CMK (cell line): ENCODE results near the gene NISCH.

ENCODE experiments used
- DNase-seq: peaks from one replicate; pipeline ENCODE4 v3.0.0-alpha.2; 2010; ENCODE audit warnings: low read depth

Gene NISCH

GRCh38 chr3:52527732-52528585 lies 72.6 kb downstream of the NISCH start:
- DNase-seq = no peak

DNA sequence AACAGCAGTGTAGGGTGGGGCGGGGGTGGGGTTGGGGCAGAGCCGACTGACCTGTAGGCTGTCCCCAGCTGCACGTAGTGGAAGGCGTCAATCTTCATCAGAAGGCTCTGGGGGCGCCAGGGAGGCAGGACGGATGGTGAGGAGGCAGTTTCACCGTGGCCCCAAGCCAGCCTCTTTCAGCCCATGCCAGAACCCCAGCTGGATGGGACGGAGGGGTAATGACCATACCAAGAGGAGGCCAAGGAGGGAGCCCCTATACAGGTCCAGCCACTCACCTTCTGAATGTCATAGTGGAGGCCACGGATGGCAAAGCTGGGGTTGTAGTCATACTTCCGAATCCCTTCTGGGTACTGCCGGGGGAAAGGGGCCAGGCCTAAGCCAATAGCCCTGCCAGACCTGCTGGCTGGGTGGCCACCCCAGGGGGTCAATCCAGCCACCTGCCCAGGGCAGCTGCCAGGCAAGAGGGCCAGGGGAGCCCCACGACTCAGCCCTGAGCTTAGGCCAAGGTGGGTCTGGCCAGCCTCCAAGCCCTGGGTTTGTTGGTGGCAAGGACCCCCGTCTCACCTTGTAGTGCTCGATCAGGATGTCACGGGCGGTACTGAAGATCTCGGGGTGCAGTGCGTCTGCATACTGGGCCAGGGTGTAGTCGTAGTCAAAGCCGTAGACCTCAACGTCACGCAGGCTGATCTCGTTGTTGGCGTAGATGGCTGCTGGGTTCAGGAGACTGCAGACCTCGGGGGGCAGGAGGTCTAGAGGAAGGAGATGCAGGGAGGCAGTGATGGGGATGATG lies 73.4 kb downstream of the NISCH start:
- DNase-seq = no peak

DNA sequence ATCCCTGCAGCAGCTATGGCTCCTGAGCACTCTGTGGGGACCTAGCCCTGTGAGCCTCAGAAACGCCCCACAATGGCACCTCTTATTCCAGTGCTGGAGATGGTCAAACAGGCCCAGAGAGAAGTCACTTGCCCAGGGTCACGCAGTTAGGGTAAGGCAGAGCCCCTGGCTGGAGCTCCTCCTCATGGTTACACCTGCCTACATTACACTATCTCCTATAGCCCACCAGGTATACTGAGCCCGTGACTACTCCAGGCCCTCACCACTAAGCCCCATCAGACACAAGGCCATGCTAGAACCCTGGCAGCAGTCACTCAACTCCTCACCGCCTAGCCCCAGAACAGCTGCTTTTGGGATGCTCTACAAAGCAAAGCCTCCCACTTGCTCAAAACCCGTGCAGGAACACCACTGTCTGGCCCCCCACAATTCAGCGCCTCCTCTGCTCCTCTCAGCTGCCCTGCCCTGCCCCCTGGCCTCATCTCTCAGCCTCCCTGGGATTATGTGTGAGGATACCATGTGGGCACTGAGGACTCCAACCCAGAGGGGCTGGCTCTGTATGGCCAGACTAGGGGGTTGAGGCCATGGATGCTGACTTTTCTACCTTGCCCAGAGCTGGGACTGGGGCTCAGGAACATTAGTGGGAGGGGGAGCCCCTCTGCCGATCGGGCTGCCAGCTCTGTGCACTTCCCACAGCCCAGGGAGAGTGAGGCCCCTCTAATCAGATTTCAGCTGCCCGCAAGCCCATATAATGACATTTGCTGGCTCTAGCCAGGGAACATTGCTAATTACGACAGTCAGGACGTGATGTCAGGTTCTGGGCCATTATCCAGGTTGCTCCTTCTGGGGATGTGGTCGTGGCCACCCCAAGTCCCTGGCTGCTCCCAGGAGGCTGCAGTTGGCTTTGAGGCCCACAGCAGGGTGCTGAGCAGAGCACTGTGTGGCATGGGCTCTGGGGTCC lies 74.3 kb downstream of the NISCH start:
- DNase-seq = no peak

- DNase-seq = no peak
Measured at GRCh38 chr3:52530918-52531826, 75.8 kb downstream of the NISCH start.

DNA sequence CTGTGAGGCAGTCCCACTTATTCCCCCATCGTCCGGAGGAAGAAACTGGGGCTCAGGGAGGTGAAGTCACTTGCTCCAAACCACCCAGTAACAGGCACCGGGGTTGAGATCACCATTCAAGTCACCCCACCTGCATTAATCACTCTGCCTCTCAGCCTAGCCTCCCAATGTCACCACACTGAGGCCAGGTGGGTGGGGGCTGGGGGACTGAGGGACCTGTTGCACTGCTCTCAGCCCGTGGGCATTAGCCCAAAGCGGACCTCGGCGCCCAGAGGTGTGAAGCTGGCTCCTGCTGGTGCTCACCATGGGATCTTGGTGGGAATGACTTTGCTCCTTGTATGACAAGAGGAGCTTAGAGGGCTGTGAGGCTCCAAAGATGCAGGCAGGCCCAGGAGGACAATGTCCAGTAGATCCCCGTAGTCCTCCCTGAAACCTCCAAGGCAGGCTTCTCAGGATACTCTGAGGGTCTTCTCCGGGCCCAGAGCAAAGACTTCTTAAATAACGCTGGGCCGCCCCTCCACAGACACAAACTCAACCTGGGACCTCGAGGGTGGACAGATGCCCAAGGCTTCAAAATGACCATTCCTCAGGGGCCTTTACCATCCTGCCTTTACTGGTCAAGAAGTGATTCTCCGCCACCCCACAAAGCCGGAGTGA lies 76.6 kb downstream of the NISCH start:
- DNase-seq = no peak

- DNase-seq = peak; percentile 65
Measured at GRCh38 chr3:52532517-52532837, 77.1 kb downstream of the NISCH start.

- DNase-seq = no peak
Measured at GRCh38 chr3:52532838-52533622, 77.6 kb downstream of the NISCH start.

DNA sequence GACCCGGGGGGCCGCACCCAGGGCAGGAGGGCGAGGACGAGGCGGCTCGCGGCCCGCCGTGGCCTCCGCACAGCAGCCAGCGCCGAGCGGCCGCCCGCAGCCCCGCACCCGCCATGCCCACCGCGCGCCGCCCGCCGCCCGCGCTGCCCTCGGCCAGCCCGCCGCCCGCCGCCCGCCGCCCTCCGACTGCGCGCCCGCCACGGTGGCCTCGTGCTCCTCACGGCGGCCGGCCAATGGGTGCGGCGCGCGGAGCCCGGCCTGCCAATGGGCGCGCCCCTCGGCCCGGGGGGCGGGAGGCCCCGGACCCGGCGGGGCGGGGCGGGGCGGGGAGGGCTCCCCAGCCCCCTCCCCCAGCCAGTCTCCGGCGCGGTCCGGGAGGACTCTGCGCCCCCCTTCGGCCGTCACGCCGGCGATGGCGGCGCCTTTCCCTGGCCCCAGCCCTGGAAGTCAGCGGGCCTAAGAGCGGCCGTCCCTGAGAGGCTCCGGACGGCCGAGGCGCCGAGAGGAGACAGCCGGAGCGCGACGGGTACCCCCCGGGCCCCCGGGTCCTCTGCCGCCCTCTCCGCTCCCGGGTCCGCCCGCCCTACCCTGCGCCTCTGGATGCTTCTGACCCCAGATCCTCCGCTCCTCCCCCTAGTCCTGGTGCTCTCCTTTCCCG lies 78.3 kb downstream of the NISCH start, which contains the start of gene NT5DC2:
Gene NT5DC2 (minus strand): TSS at position 235 of the 658 bp plus-strand sequence. CDS start 120 bp downstream, at position 115.
- DNase-seq = peak; percentile 42

DNA sequence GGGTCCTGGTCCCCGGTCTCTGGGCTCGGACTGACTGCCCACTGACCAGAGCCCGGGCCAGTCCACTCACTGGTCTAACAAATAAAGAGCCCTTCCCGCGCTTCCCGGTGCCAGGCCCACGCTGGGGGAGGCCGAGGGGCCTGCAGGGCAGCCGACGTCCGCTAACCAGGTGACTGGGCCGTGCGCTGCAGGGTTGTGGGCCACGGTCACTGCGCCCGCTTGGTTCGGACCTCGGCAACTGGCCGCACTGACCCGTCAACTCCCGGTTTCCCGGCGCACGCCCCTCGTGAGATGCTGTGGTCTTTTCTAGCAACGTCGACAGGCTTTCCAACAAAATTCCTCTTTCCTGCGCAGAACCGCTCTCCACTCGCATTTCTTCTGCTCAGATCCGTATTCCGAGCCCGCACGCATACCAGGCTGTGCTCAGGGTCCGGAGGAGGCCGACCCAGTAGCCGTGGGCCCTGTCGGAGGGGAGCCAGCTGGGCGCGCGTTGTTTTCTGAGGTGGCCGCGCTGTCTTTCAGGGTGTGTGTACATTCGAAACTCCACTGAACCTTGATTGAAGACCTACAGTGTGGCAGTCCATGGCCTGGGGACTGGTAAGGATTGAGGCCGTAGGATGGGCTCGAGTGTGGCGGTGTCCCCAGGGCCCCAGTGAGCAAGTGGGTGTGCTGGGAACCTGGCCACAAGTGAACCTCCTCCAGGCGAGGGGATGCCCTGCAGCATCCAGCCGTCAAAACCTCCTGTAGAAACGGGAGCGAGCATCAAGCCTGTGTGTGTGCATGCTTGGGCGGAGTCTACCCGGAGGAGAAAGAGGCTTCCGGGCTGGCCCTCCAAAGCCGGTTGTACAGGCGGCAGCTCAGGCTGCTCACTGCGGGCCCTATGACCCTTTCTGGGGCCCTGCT lies 79.1 kb downstream of the NISCH start:
- no peak for DNase-seq

DNA sequence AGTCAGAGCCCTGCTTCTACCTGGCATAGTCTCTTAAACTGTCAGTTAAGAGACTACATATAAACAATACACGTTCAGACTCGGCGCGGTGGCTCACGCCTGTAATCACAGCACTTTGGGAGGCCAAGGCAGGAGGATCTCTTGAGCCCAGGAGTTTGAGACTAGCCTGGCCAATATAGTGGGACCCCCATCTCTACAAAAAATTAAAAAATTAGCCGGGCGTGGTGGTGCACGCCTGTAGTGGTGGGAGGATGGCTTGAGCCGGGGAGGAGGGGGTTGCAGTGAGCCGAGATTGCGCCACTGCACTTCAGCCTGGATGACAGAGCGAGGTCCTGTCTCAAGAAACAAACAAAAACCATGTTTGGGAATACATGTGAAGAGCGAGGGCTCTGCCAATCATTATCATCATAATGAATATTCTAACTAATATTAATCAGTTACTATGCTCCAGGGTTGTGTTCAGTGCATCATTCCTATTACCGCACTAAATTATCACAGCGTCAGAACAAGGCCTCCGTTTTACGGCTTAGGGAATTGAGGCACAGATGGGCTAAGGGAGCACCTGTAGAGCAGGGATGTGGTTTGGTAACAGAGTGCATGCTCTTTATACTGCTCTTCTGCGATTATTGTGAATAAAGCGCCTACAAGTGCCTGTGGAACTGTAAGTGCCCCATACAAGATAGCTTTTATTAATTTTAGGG lies 80.2 kb downstream of the NISCH start:
- no peak for DNase-seq

- no peak for DNase-seq
Measured at GRCh38 chr3:52536112-52536368, 80.6 kb downstream of the NISCH start.

DNA sequence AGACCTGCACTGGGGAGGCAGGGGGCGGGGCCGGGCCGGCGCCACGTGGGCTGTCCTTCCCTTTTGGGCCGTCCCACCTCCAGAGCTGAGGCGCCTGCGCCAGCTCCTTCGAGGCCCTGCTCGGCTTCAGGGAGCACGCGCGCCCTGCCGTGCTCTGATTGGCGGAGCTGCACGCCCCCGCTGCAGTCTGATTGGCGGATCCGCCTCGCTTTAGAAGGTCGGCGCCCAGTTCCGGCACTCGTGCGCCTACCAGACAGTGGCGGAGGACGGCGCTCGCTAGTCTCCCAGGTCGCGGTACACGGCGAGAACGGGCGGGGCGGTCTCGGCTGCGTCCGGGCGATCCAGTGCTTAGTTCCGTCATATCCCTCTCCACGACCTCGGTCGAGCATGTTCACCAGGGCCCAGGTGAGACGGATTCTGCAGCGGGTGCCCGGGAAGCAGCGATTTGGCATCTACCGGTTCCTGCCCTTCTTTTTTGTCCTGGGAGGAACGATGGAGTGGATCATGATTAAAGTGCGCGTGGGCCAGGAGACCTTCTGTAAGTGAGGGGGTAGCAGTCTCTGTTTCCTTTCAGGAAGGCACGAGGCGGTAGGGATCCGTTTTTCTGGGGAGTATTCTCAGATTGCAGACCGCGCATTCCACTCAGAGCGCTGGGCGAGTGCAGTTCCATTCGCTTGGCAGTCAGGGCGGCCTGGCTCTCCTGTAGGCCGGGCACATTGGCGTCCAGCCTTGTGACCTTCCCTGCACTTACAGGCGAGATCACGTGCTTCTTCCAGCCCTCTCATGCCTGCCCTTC lies 81.2 kb downstream of the NISCH start, which contains the start of gene UQCC5:
Gene UQCC5 (plus strand): TSS at position 237 of the 796 bp plus-strand sequence. CDS start 151 bp downstream, at position 388.
- peak; percentile 96 for DNase-seq

GRCh38 chr3:52537165-52537620 lies 81.8 kb downstream of the NISCH start:
- no peak for DNase-seq

GRCh38 chr3:52537726-52538421 lies 82.5 kb downstream of the NISCH start:
- no peak for DNase-seq

GRCh38 chr3:52539010-52539653 lies 83.7 kb downstream of the NISCH start:
- DNase-seq = no peak
